A549 (cell line): Measurements from ENCODE around the gene KDM8.

Experiments used
- CHD2 ChIP-seq: fragments of 150-350 bp; IDR thresholded peaks from 2 replicates; pipeline ENCODE4 v1.6.1; 2014; ENCODE audit warnings: low read length; ENCODE audit not compliant: partially characterized antibody
- EHMT2 ChIP-seq: fragments of 200-600 bp; sonication (generic); IDR thresholded peaks from 2 replicates; pipeline ENCODE4 v1.6.1; 2016; ENCODE audit warnings: antibody characterized with exemption, low read depth, mild to moderate bottlenecking, moderate library complexity
- FOSL2 ChIP-seq, 2 experiments: fragments of 450-650 bp in 1 of 2; fragments of >200 bp in 1 of 2; sonication (Bioruptor Twin) in 1 of 2; formaldehyde crosslinking; IDR thresholded peaks; 2 replicates each; pipeline versions ENCODE4 v1.5.0 to v1.6.1; 2016 to 2020; ENCODE audit warnings: mild to moderate bottlenecking in 1 of 2, moderate library complexity in 1 of 2
- POLR2A ChIP-seq: IDR thresholded peaks from 2 replicates; pipeline ENCODE4 v1.6.1; 2012; ENCODE audit warnings: mild to moderate bottlenecking, low read length
- ZNF302 ChIP-seq: fragments of 250-450 bp; sonication (Bioruptor Pico); IDR thresholded peaks from 2 replicates; pipeline ENCODE4 v1.9.0; 2021; ENCODE audit warnings: inconsistent platforms, mild to moderate bottlenecking, moderate library complexity
- TF ChIP-seq, protein P1 (sequence below): IDR thresholded peaks from 2 replicates; pipeline ENCODE4 v1.6.1; 2012
- TF ChIP-seq, protein P2 (sequence below): fragments of 200-600 bp; sonication (generic); IDR thresholded peaks from 2 replicates; pipeline ENCODE4 v1.6.1; 2016; ENCODE audit warnings: antibody characterized with exemption, mild to moderate bottlenecking, moderate library complexity
- TF ChIP-seq, protein P3 (sequence below): fragments of 150-350 bp; IDR thresholded peaks from 2 replicates; pipeline ENCODE4 v1.6.1; 2014; ENCODE audit warnings: low read depth, mild to moderate bottlenecking, low read length
- TF ChIP-seq, protein P4 (sequence below): fragments of >200 bp; sonication (Bioruptor Twin); formaldehyde crosslinking; IDR thresholded peaks from 3 replicates; pipeline ENCODE4 v1.5.1; 2016

DNA sequence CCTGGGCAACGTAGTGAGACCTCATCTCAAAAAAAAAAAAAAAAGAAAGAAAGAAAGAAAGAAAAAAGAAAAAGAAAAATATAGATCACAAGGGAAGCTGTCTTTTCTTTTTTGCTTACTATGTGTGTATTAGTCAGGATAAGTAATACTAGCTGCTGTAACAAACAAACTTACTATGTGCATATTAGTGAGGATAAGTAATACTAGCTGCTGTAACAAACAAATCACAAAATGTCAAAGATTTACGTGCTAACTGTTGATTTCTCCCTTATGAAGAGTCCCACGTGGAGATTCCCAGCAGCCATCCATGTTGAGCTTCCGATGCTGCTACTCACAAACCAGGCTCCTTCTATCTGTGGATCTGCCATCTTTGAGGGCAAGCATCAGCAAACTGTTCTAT, 31.7 kb upstream of the KDM8 start:
- TF ChIP-seq, protein P1, sequence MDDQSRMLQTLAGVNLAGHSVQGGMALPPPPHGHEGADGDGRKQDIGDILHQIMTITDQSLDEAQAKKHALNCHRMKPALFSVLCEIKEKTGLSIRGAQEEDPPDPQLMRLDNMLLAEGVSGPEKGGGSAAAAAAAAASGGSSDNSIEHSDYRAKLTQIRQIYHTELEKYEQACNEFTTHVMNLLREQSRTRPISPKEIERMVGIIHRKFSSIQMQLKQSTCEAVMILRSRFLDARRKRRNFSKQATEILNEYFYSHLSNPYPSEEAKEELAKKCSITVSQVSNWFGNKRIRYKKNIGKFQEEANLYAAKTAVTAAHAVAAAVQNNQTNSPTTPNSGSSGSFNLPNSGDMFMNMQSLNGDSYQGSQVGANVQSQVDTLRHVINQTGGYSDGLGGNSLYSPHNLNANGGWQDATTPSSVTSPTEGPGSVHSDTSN: no peak
- TF ChIP-seq, protein P2, sequence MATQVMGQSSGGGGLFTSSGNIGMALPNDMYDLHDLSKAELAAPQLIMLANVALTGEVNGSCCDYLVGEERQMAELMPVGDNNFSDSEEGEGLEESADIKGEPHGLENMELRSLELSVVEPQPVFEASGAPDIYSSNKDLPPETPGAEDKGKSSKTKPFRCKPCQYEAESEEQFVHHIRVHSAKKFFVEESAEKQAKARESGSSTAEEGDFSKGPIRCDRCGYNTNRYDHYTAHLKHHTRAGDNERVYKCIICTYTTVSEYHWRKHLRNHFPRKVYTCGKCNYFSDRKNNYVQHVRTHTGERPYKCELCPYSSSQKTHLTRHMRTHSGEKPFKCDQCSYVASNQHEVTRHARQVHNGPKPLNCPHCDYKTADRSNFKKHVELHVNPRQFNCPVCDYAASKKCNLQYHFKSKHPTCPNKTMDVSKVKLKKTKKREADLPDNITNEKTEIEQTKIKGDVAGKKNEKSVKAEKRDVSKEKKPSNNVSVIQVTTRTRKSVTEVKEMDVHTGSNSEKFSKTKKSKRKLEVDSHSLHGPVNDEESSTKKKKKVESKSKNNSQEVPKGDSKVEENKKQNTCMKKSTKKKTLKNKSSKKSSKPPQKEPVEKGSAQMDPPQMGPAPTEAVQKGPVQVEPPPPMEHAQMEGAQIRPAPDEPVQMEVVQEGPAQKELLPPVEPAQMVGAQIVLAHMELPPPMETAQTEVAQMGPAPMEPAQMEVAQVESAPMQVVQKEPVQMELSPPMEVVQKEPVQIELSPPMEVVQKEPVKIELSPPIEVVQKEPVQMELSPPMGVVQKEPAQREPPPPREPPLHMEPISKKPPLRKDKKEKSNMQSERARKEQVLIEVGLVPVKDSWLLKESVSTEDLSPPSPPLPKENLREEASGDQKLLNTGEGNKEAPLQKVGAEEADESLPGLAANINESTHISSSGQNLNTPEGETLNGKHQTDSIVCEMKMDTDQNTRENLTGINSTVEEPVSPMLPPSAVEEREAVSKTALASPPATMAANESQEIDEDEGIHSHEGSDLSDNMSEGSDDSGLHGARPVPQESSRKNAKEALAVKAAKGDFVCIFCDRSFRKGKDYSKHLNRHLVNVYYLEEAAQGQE: no peak
- TF ChIP-seq, protein P3, sequence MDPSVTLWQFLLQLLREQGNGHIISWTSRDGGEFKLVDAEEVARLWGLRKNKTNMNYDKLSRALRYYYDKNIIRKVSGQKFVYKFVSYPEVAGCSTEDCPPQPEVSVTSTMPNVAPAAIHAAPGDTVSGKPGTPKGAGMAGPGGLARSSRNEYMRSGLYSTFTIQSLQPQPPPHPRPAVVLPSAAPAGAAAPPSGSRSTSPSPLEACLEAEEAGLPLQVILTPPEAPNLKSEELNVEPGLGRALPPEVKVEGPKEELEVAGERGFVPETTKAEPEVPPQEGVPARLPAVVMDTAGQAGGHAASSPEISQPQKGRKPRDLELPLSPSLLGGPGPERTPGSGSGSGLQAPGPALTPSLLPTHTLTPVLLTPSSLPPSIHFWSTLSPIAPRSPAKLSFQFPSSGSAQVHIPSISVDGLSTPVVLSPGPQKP: no peak
- TF ChIP-seq, protein P4, sequence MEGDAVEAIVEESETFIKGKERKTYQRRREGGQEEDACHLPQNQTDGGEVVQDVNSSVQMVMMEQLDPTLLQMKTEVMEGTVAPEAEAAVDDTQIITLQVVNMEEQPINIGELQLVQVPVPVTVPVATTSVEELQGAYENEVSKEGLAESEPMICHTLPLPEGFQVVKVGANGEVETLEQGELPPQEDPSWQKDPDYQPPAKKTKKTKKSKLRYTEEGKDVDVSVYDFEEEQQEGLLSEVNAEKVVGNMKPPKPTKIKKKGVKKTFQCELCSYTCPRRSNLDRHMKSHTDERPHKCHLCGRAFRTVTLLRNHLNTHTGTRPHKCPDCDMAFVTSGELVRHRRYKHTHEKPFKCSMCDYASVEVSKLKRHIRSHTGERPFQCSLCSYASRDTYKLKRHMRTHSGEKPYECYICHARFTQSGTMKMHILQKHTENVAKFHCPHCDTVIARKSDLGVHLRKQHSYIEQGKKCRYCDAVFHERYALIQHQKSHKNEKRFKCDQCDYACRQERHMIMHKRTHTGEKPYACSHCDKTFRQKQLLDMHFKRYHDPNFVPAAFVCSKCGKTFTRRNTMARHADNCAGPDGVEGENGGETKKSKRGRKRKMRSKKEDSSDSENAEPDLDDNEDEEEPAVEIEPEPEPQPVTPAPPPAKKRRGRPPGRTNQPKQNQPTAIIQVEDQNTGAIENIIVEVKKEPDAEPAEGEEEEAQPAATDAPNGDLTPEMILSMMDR: no peak
- no peak for TF ChIP-seq CHD2
- no peak for TF ChIP-seq FOSL2 (IDR thresholded peaks at IDR 0.05)
- TF ChIP-seq FOSL2 (CRISPR knock-in tag; IDR thresholded peaks at IDR 0.05): no peak
- no peak for TF ChIP-seq POLR2A
- no peak for TF ChIP-seq ZNF302 (CRISPR knock-in tag)
- no peak for TF ChIP-seq EHMT2
